Measurements from ENCODE around the gene C1orf21.
A peak's percentile ranks its signal among the peaks of the same experiment; 100 is the strongest.
"Not testable (repeated sequence)": the region's sequence is repeated elsewhere in the genome, so short reads cannot be mapped to it uniquely, and the experiment has no call there.

C1orf21 gene

DNA sequence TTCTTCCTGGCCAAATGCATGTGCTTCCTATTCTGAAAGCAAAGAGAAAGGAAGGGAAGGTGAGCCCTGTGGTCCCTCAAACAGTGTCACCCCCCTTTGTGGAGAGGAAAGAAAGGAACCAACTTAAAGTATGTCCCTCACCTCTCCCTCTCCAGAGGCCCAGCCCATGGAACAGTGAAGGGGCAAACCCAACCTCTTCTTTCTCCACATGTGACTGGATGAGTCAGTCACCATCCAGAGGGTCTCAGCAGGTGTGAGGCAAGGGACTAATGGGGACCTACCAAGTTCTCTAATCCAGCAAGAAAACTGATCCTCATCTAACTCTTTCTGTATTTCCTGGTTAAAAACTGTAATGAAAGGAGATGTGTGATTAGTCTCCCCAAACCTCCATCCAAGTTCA, 222.2 kb downstream of the C1orf21 start:
- Histone ChIP-seq H3K27ac (ENCODE audit: low read length) (peak overlapping the region; percentile 43), H3K4me3 (ENCODE audit: low read depth in 1 of 2, low read length in 2 of 2) (no peak overlapping the region), H3K27me3 (ENCODE audit: low read depth, low read length) (no peaks in the 10 kb centered on the region), H3K4me1 (ENCODE audit: control insufficient read depth in 1 of 2, insufficient read depth in 2 of 2, low read length in 2 of 2) (peaks cover 0 to 13% of the 10 kb centered on the region in 2 donors), H3K36me3 (ENCODE audit: control insufficient read depth in 1 of 2, insufficient read depth in 2 of 2, low read length in 2 of 2) (no peaks in the 10 kb centered on the region), H3K9me3 (ENCODE audit: control insufficient read depth in 1 of 2, low read length in 2 of 2) (no peaks in the 10 kb centered on the region)

DNA sequence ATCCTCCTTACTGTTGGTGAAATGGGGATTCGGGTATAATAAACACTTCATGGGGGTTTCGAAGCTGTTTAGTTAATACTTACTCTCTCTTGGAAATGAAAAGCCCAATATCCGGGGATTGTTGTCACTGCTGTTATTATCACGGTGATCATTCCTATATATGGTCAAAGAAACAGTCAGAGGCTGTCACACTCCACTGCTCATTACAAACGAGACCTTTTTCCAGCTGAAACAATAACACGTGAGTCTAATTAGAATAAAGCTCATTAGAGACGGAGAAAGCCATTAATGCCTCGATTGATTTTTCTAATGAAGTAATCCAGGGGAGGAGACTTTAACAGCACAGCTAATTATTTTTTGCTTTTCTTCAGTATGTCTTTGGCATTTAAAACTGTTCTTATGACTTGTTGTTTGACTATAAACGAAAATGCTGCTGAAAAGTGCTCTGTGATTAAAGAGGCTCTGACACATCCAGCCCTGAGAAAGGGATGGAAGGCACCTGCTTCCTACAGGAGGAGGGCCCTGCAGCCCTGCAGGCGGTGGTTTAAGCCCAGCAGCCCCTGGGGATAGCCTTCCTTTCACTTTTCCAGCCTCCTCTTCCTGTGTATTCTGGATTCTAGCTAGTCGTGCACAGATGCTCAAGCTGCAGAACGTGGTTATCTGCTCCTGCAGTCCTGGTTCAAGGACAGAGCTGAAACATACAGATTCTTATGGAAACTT, 224.2 kb downstream of the C1orf21 start:
- peaks cover 0 to 13% of the 10 kb centered on the region in 2 donors for H3K4me1 ChIP-seq (ENCODE audit: control insufficient read depth in 1 of 2, insufficient read depth in 2 of 2, low read length in 2 of 2)
- peak overlapping the region in 1 of 2 donors; percentile 42 for H3K4me3 ChIP-seq (ENCODE audit: low read depth in 1 of 2, low read length in 2 of 2)
- H3K36me3 ChIP-seq (ENCODE audit: control insufficient read depth in 1 of 2, insufficient read depth in 2 of 2, low read length in 2 of 2), result no peaks in the 10 kb centered on the region
- H3K9me3 ChIP-seq (ENCODE audit: control insufficient read depth in 1 of 2, low read length in 2 of 2), result no peaks in the 10 kb centered on the region
- peak overlapping the region; percentile 70 for H3K27ac ChIP-seq (ENCODE audit: low read length)
- H3K27me3 ChIP-seq (ENCODE audit: low read depth, low read length), result no peaks in the 10 kb centered on the region

DNA sequence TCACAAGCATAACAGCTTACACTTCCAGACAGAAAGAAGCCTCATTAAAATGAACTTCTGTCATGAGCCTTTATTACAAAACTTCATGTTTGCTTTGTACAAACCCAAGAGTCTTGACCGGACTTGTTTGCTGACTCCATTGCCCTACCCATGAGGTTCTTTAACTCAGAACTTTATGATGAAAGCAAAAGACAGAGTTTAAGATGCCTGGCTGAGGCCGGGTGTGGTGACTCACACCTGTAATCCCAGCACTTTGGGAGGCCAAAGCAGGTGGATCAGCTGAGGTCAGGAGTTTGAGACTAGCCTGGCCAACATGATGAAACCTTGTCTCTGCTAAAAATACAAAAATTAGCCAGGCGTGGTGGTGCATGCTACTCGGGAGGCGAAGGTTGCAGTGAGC, 225.4 kb downstream of the C1orf21 start:
- not testable (repeated sequence) for H3K9me3 ChIP-seq (ENCODE audit: control insufficient read depth in 1 of 2, low read length in 2 of 2); H3K4me3 ChIP-seq (ENCODE audit: low read depth in 1 of 2, low read length in 2 of 2); H3K27ac ChIP-seq (ENCODE audit: low read length); H3K27me3 ChIP-seq (ENCODE audit: low read depth, low read length); H3K36me3 ChIP-seq (ENCODE audit: control insufficient read depth in 1 of 2, insufficient read depth in 2 of 2, low read length in 2 of 2)
- peaks cover 0 to 13% of the 10 kb centered on the region in 2 donors for H3K4me1 ChIP-seq (ENCODE audit: control insufficient read depth in 1 of 2, insufficient read depth in 2 of 2, low read length in 2 of 2)

GRCh38 chr1:184614667-184615066, 227.8 kb downstream of the C1orf21 start:
- peaks cover 0 to 5% of the 10 kb centered on the region in 2 donors for H3K36me3 ChIP-seq (ENCODE audit: control insufficient read depth in 1 of 2, insufficient read depth in 2 of 2, low read length in 2 of 2)
- H3K4me3 ChIP-seq (ENCODE audit: low read depth in 1 of 2, low read length in 2 of 2), result no peak overlapping the region
- no peaks in the 10 kb centered on the region for H3K9me3 ChIP-seq (ENCODE audit: control insufficient read depth in 1 of 2, low read length in 2 of 2)
- no peak overlapping the region for H3K27ac ChIP-seq (ENCODE audit: low read length)
- peaks cover 0 to 13% of the 10 kb centered on the region in 2 donors for H3K4me1 ChIP-seq (ENCODE audit: control insufficient read depth in 1 of 2, insufficient read depth in 2 of 2, low read length in 2 of 2)
- no peaks in the 10 kb centered on the region for H3K27me3 ChIP-seq (ENCODE audit: low read depth, low read length)

DNA sequence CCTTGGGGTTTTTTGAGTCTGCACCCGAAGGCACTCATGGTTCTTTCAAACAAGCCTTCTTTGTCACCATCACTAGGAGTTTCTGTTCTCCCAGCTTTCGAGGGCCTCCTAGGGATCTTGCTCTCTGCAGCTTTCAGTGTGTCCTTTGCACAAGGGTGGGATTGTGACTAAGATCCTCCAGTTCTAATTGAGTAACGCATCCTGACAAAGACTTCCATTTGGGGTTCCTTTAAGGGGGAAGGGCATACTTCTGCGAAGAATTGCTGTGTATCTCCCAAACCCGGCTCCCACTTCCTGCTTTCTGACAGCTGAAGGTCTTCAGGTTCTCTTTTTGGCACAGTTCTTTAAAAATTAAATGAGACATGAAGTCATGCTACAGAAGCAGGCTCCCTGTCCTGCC, 228.5 kb downstream of the C1orf21 start:
- Histone ChIP-seq H3K27ac (ENCODE audit: low read length) (no peak overlapping the region), H3K4me3 (ENCODE audit: low read depth in 1 of 2, low read length in 2 of 2) (no peak overlapping the region), H3K9me3 (ENCODE audit: control insufficient read depth in 1 of 2, low read length in 2 of 2) (no peaks in the 10 kb centered on the region), H3K4me1 (ENCODE audit: control insufficient read depth in 1 of 2, insufficient read depth in 2 of 2, low read length in 2 of 2) (peaks cover 0 to 13% of the 10 kb centered on the region in 2 donors), H3K36me3 (ENCODE audit: control insufficient read depth in 1 of 2, insufficient read depth in 2 of 2, low read length in 2 of 2) (peaks cover 0 to 5% of the 10 kb centered on the region in 2 donors), H3K27me3 (ENCODE audit: low read depth, low read length) (no peaks in the 10 kb centered on the region)

- Histone ChIP-seq H3K9me3 (ENCODE audit: control insufficient read depth in 1 of 2, low read length in 2 of 2) (no peaks in the 10 kb centered on the region), H3K4me3 (ENCODE audit: low read depth in 1 of 2, low read length in 2 of 2) (no peak overlapping the region), H3K27ac (ENCODE audit: low read length) (no peak overlapping the region), H3K27me3 (ENCODE audit: low read depth, low read length) (no peaks in the 10 kb centered on the region), H3K4me1 (ENCODE audit: control insufficient read depth in 1 of 2, insufficient read depth in 2 of 2, low read length in 2 of 2) (peaks cover 0 to 9% of the 10 kb centered on the region in 2 donors), H3K36me3 (ENCODE audit: control insufficient read depth in 1 of 2, insufficient read depth in 2 of 2, low read length in 2 of 2) (peaks cover 0 to 5% of the 10 kb centered on the region in 2 donors)
Measured at GRCh38 chr1:184616504-184616903, 229.7 kb downstream of the C1orf21 start.

DNA sequence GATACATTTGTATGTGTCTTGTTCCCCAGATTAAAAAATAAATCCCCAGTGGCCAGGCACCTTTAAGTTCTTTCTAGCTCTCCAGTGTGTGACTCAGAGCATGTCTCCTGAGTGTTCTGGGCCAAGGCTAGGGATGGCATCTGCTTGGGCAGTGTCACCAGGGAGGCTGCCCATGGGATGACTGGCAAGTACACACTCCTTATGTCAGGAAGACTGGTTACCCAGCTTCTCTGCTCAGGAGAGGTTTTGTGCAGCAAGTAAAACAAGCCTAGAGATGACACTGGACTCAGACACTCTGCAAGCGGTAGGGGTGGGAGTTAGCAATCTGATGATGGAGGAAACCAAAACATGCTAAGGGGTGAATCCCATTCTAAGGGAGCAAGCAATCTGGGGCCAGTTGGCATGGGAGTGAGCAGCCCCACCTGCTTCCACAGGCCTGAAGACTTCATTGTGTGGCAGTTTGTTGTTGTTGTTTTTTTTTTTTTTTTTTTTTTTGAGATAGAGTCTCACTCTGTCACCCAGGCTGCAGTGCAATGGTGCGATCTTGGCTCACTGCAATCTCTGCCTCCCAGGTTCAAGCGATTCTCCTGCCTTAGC, 230.7 kb downstream of the C1orf21 start:
- no peak overlapping the region for H3K4me3 ChIP-seq (ENCODE audit: low read depth in 1 of 2, low read length in 2 of 2)
- H3K27ac ChIP-seq (ENCODE audit: low read length), result no peak overlapping the region
- peaks cover 0 to 5% of the 10 kb centered on the region in 2 donors for H3K36me3 ChIP-seq (ENCODE audit: control insufficient read depth in 1 of 2, insufficient read depth in 2 of 2, low read length in 2 of 2)
- H3K4me1 ChIP-seq (ENCODE audit: control insufficient read depth in 1 of 2, insufficient read depth in 2 of 2, low read length in 2 of 2), result peaks cover under 1% of the 10 kb centered on the region in 2 donors
- H3K27me3 ChIP-seq (ENCODE audit: low read depth, low read length), result no peaks in the 10 kb centered on the region
- H3K9me3 ChIP-seq (ENCODE audit: control insufficient read depth in 1 of 2, low read length in 2 of 2), result no peaks in the 10 kb centered on the region

GRCh38 chr1:184618851-184619250, 232.0 kb downstream of the C1orf21 start:
- Histone ChIP-seq H3K36me3 (ENCODE audit: control insufficient read depth in 1 of 2, insufficient read depth in 2 of 2, low read length in 2 of 2) (peaks cover 0 to 5% of the 10 kb centered on the region in 2 donors), H3K4me1 (ENCODE audit: control insufficient read depth in 1 of 2, insufficient read depth in 2 of 2, low read length in 2 of 2) (peaks cover 0 to 4% of the 10 kb centered on the region in 2 donors), H3K27me3 (ENCODE audit: low read depth, low read length) (no peaks in the 10 kb centered on the region), H3K4me3 (ENCODE audit: low read depth in 1 of 2, low read length in 2 of 2) (no peak overlapping the region), H3K27ac (ENCODE audit: low read length) (no peak overlapping the region), H3K9me3 (ENCODE audit: control insufficient read depth in 1 of 2, low read length in 2 of 2) (no peaks in the 10 kb centered on the region)

DNA sequence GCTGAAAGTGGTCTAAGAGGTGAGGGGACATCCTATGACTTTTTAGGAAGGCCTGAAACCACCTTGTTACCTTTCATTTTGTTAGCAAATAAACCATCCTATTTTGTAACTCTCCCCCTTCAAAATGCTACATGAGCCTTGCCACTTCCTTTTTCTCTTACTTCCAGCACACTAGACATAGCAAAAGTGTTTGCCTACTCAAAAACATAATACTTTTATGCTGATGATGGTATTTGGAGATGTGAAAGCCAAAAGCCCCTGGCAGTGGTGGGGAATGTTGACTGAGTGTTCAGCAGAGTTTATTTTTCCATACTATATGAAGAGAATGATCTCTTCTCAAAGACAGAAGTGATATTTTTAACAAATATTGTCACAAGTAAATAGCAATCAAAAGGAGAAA, 233.6 kb downstream of the C1orf21 start:
- Histone ChIP-seq H3K4me3 (ENCODE audit: low read depth in 1 of 2, low read length in 2 of 2) (no peak overlapping the region), H3K27me3 (ENCODE audit: low read depth, low read length) (no peaks in the 10 kb centered on the region), H3K27ac (ENCODE audit: low read length) (peak overlapping the region; percentile 39), H3K36me3 (ENCODE audit: control insufficient read depth in 1 of 2, insufficient read depth in 2 of 2, low read length in 2 of 2) (peaks cover 0 to 5% of the 10 kb centered on the region in 2 donors), H3K9me3 (ENCODE audit: control insufficient read depth in 1 of 2, low read length in 2 of 2) (no peaks in the 10 kb centered on the region), H3K4me1 (ENCODE audit: control insufficient read depth in 1 of 2, insufficient read depth in 2 of 2, low read length in 2 of 2) (peaks cover 0 to 4% of the 10 kb centered on the region in 2 donors)

DNA sequence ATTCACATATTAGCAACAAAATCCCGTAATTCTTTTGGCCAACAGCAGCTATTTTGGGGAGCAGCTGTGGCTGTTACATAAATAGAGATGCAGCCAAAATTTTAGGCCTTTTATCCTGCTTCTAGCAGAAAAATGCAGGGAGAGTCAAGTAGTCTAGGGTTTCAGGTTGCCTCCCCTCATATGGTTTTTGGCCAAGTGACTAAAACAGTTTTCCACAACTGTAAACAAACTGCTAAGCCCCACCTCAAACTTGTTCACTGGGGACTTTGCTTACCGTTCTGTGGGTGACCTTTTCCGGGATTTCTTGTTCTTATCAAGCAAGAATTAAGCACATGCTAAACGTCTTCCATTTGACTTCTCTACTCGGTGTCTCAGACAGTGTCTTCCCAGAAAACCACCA, 234.4 kb downstream of the C1orf21 start:
- Histone ChIP-seq H3K27me3 (ENCODE audit: low read depth, low read length) (no peaks in the 10 kb centered on the region), H3K4me3 (ENCODE audit: low read depth in 1 of 2, low read length in 2 of 2) (no peak overlapping the region), H3K4me1 (ENCODE audit: control insufficient read depth in 1 of 2, insufficient read depth in 2 of 2, low read length in 2 of 2) (peaks cover 0 to 4% of the 10 kb centered on the region in 2 donors), H3K27ac (ENCODE audit: low read length) (peak overlapping the region; percentile 39), H3K9me3 (ENCODE audit: control insufficient read depth in 1 of 2, low read length in 2 of 2) (no peaks in the 10 kb centered on the region), H3K36me3 (ENCODE audit: control insufficient read depth in 1 of 2, insufficient read depth in 2 of 2, low read length in 2 of 2) (peaks cover 0 to 3% of the 10 kb centered on the region in 2 donors)

- no peak overlapping the region for H3K4me3 ChIP-seq (ENCODE audit: low read depth in 1 of 2, low read length in 2 of 2)
- H3K9me3 ChIP-seq (ENCODE audit: control insufficient read depth in 1 of 2, low read length in 2 of 2), result no peaks in the 10 kb centered on the region
- peak overlapping the region; percentile 77 for H3K27ac ChIP-seq (ENCODE audit: low read length)
- H3K27me3 ChIP-seq (ENCODE audit: low read depth, low read length), result no peaks in the 10 kb centered on the region
- peaks cover 0 to 4% of the 10 kb centered on the region in 2 donors for H3K4me1 ChIP-seq (ENCODE audit: control insufficient read depth in 1 of 2, insufficient read depth in 2 of 2, low read length in 2 of 2)
- H3K36me3 ChIP-seq (ENCODE audit: control insufficient read depth in 1 of 2, insufficient read depth in 2 of 2, low read length in 2 of 2), result no peaks in the 10 kb centered on the region
Measured at GRCh38 chr1:184622136-184622823, 235.5 kb downstream of the C1orf21 start.
